ENCODE data around the gene NID2.

The NID2 gene

GRCh38 chr14:52068615-52069306, at the start of gene NID2:
NID2 (minus strand) TSS chr14:52069059; CDS start chr14:52068994, 65 bp downstream.
- ATAC-seq, result peak; percentile 90
- TF ChIP-seq TCF4 (CRISPR knock-in tag; IDR thresholded peaks at IDR 0.05; ENCODE audit: borderline replicate concordance) (peak; percentile 75), ESRRG (CRISPR knock-in tag; IDR thresholded peaks at IDR 0.05) (no peak), ZFP30 (CRISPR knock-in tag; IDR thresholded peaks at IDR 0.05) (no peak), ISL1 (CRISPR knock-in tag; IDR thresholded peaks at IDR 0.05) (no peak), TOX (CRISPR knock-in tag; IDR thresholded peaks at IDR 0.05; ENCODE audit: borderline replicate concordance) (no peak)

- ATAC-seq, result no peak
These were observed 48.4 kb upstream of the NID2 start for GRCh38 chr14:52117111-52117832.

DNA sequence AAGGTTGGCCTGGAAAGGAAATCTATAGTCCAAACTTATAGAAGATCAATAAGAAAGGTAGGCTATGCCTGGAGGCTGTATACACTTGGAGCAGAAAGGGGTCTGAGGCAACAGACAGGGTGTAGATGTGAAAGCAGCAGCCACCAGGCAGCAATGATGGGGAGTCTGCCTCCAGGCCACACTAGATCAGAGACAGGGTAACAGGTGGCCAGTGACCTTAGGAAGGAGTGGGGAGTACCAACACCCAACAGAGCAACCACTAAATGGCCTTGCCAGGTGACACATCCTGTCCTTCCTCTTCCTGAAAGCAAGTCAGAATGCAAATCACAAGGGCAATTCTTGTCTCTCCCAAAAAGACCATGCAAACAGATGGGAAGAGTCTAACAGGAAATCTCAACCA, 46.4 kb upstream of the NID2 start:
- no peak for ATAC-seq
- TF ChIP-seq, protein P1, sequence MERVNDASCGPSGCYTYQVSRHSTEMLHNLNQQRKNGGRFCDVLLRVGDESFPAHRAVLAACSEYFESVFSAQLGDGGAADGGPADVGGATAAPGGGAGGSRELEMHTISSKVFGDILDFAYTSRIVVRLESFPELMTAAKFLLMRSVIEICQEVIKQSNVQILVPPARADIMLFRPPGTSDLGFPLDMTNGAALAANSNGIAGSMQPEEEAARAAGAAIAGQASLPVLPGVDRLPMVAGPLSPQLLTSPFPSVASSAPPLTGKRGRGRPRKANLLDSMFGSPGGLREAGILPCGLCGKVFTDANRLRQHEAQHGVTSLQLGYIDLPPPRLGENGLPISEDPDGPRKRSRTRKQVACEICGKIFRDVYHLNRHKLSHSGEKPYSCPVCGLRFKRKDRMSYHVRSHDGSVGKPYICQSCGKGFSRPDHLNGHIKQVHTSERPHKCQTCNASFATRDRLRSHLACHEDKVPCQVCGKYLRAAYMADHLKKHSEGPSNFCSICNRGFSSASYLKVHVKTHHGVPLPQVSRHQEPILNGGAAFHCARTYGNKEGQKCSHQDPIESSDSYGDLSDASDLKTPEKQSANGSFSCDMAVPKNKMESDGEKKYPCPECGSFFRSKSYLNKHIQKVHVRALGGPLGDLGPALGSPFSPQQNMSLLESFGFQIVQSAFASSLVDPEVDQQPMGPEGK (CRISPR knock-in tag; IDR thresholded peaks at IDR 0.05; ENCODE audit: borderline replicate concordance), result no peak

More at GRCh38 chr14:52117111-52117832, 48.4 kb upstream of the NID2 start:
- TF ChIP-seq ZFP30 (CRISPR knock-in tag; IDR thresholded peaks at IDR 0.05), result no peak
- TF ChIP-seq ESRRG (CRISPR knock-in tag; IDR thresholded peaks at IDR 0.05), result no peak

GRCh38 chr14:52112336-52113018, 43.6 kb upstream of the NID2 start:
- no peak for ATAC-seq

More at GRCh38 chr14:52112336-52113018, 43.6 kb upstream of the NID2 start:
- TF ChIP-seq ESRRG (CRISPR knock-in tag; IDR thresholded peaks at IDR 0.05) (no peak), CSDC2 (CRISPR knock-in tag; IDR thresholded peaks at IDR 0.05) (no peak), TSHZ2 (CRISPR knock-in tag; IDR thresholded peaks at IDR 0.05) (no peak), ZNF70 (CRISPR knock-in tag; IDR thresholded peaks at IDR 0.05) (no peak), CSRNP3 (CRISPR knock-in tag; IDR thresholded peaks at IDR 0.05) (no peak), BACH2 (CRISPR knock-in tag; IDR thresholded peaks at IDR 0.05; ENCODE audit: borderline replicate concordance) (no peak), OSR1 (CRISPR knock-in tag; IDR thresholded peaks at IDR 0.05) (no peak), GLIS3 (CRISPR knock-in tag; IDR thresholded peaks at IDR 0.05) (no peak), ZFP3 (CRISPR knock-in tag; IDR thresholded peaks at IDR 0.05) (no peak), RARB (CRISPR knock-in tag; IDR thresholded peaks at IDR 0.05) (no peak), ZC3H10 (CRISPR knock-in tag; IDR thresholded peaks at IDR 0.05) (no peak), PPARA (CRISPR knock-in tag; IDR thresholded peaks at IDR 0.05; ENCODE audit: borderline replicate concordance) (no peak)
- TF ChIP-seq, protein P2, sequence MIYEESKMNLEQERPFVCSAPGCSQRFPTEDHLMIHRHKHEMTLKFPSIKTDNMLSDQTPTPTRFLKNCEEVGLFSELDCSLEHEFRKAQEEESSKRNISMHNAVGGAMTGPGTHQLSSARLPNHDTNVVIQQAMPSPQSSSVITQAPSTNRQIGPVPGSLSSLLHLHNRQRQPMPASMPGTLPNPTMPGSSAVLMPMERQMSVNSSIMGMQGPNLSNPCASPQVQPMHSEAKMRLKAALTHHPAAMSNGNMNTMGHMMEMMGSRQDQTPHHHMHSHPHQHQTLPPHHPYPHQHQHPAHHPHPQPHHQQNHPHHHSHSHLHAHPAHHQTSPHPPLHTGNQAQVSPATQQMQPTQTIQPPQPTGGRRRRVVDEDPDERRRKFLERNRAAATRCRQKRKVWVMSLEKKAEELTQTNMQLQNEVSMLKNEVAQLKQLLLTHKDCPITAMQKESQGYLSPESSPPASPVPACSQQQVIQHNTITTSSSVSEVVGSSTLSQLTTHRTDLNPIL (CRISPR knock-in tag; IDR thresholded peaks at IDR 0.05; ENCODE audit: low read depth), result no peak
